Glutamatergic neuron (in vitro differentiated cells): ENCODE data around the gene TTC23L. TPM values are rescaled to one million over a fixed set of nuclear protein-coding genes. Genes with fewer than 3 reads are reported as not detected.

Source experiments
- DNase-seq: peaks from one replicate; pipeline ENCODE4 v3.0.0; 2022
- H3K27ac Mint-ChIP-seq: one replicate; pipeline ENCODE4 v1.8.0; 2020; ENCODE audit warnings: mild to moderate bottlenecking, mixed read lengths, inconsistent platforms; ENCODE audit not compliant: unreplicated experiment
- H3K27me3 Mint-ChIP-seq: one replicate; pipeline ENCODE4 v1.8.0; 2020; ENCODE audit warnings: mild to moderate bottlenecking, moderate library complexity, mixed read lengths, inconsistent platforms; ENCODE audit not compliant: unreplicated experiment
- H3K36me3 Mint-ChIP-seq: one replicate; pipeline ENCODE4 v1.8.0; 2020; ENCODE audit warnings: mild to moderate bottlenecking, mixed read lengths, inconsistent platforms; ENCODE audit not compliant: unreplicated experiment
- H3K4me1 Mint-ChIP-seq: one replicate; pipeline ENCODE4 v1.8.0; 2020; ENCODE audit warnings: mild to moderate bottlenecking, low read depth, mixed read lengths, inconsistent platforms; ENCODE audit not compliant: unreplicated experiment
- H3K4me3 Mint-ChIP-seq: one replicate; pipeline ENCODE4 v1.8.0; 2020; ENCODE audit warnings: mild to moderate bottlenecking, mixed read lengths, inconsistent platforms; ENCODE audit not compliant: unreplicated experiment
- H3K9me3 Mint-ChIP-seq: one replicate; pipeline ENCODE4 v1.8.0; 2020; ENCODE audit warnings: mild to moderate bottlenecking, moderate library complexity, mixed read lengths, inconsistent platforms; ENCODE audit not compliant: unreplicated experiment
- total RNA-seq: library from RNA; stranded (reverse); fragmentation: NEBNext Ultra II Directional; extraction: Animal tissue kit (Norgen Biotek cat#: 25700); gene quantifications from one replicate; pipeline ENCODE4 v1.2.1, GENCODE V29; 2021; ENCODE audit not compliant: unreplicated experiment
- TF ChIP-seq, protein P1 (sequence below): fragments of 200-600 bp; sonication (generic); IDR thresholded peaks from one replicate; pipeline ENCODE4 v1.5.0; 2021; ENCODE audit not compliant: partially characterized antibody, unreplicated experiment

The TTC23L gene
- total RNA-seq, 1 donor from 2014 or later, result 1.2 TPM

DNA sequence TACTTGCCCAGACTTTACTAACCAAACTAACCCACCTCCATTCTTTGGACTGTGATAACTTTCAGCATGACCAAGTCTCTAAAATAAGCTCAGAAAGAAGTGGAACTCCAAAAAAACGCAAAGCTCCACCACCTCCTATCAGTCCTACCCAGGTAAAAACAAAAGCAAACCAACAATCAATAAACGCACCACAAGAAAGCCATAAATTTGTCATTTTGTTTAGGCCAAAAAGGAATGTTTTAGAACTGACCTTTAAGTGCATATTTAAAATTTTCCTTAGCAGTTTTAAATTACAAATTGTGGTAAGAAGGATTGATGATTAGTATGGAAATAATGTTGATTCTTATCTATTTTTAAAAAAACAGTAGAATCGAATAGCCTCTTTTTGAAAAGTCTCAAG lies 25.5 kb upstream of the TTC23L start:
- H3K4me1 Mint-ChIP-seq, result peaks cover 2% of the 10 kb centered on the region
- no peak overlapping the region for H3K27ac Mint-ChIP-seq
- H3K36me3 Mint-ChIP-seq, result no peaks in the 10 kb centered on the region
- no peak for DNase-seq
- H3K9me3 Mint-ChIP-seq, result no peaks in the 10 kb centered on the region
- H3K4me3 Mint-ChIP-seq, result no peak overlapping the region
- TF ChIP-seq, protein P1, sequence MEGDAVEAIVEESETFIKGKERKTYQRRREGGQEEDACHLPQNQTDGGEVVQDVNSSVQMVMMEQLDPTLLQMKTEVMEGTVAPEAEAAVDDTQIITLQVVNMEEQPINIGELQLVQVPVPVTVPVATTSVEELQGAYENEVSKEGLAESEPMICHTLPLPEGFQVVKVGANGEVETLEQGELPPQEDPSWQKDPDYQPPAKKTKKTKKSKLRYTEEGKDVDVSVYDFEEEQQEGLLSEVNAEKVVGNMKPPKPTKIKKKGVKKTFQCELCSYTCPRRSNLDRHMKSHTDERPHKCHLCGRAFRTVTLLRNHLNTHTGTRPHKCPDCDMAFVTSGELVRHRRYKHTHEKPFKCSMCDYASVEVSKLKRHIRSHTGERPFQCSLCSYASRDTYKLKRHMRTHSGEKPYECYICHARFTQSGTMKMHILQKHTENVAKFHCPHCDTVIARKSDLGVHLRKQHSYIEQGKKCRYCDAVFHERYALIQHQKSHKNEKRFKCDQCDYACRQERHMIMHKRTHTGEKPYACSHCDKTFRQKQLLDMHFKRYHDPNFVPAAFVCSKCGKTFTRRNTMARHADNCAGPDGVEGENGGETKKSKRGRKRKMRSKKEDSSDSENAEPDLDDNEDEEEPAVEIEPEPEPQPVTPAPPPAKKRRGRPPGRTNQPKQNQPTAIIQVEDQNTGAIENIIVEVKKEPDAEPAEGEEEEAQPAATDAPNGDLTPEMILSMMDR, result no peak
- H3K27me3 Mint-ChIP-seq, result no peaks in the 10 kb centered on the region

- peaks cover 1% of the 10 kb centered on the region for H3K9me3 Mint-ChIP-seq
- H3K4me1 Mint-ChIP-seq, result no peaks in the 10 kb centered on the region
- TF ChIP-seq, protein P1, result no peak
- no peaks in the 10 kb centered on the region for H3K36me3 Mint-ChIP-seq
- DNase-seq, result no peak
- no peaks in the 10 kb centered on the region for H3K27me3 Mint-ChIP-seq
- H3K4me3 Mint-ChIP-seq, result no peak overlapping the region
- H3K27ac Mint-ChIP-seq, result no peak overlapping the region
Measured at GRCh38 chr5:34817558-34818351, 21.2 kb upstream of the TTC23L start.

DNA sequence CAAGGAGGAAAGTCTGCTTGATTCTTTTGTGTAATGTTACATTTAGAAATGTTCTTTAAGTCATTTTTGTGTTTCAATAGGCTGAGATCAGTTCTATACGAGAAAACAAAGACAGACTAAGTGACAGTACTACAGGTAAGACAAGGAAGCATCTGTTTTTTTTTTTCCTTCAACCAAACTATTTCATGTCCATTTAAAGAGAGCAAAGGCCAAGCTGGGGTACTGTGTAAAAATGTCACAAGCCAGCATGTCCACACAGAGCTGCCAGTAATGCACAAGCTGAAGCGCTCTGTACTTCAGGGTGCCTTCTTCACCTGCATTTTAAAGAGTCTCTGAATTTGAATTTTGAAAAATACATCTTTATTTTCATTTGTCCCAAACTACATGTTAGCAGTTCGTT lies 20.2 kb upstream of the TTC23L start:
- no peak for DNase-seq
- H3K9me3 Mint-ChIP-seq, result peaks cover 2% of the 10 kb centered on the region
- no peaks in the 10 kb centered on the region for H3K36me3 Mint-ChIP-seq
- TF ChIP-seq, protein P1, result no peak
- peaks cover 2% of the 10 kb centered on the region for H3K27me3 Mint-ChIP-seq
- H3K4me3 Mint-ChIP-seq, result no peak overlapping the region
- no peak overlapping the region for H3K27ac Mint-ChIP-seq
- H3K4me1 Mint-ChIP-seq, result no peaks in the 10 kb centered on the region

- no peaks in the 10 kb centered on the region for H3K4me1 Mint-ChIP-seq
- peaks cover 2% of the 10 kb centered on the region for H3K9me3 Mint-ChIP-seq
- no peak overlapping the region for H3K27ac Mint-ChIP-seq
- peaks cover 3% of the 10 kb centered on the region for H3K27me3 Mint-ChIP-seq
- DNase-seq, result no peak
- no peak overlapping the region for H3K4me3 Mint-ChIP-seq
- TF ChIP-seq, protein P1, result no peak
- H3K36me3 Mint-ChIP-seq, result no peaks in the 10 kb centered on the region
Measured at GRCh38 chr5:34820593-34820992, 18.4 kb upstream of the TTC23L start.

- Mint-ChIP-seq H3K27me3 (peaks cover 6% of the 10 kb centered on the region), H3K9me3 (peaks cover 5% of the 10 kb centered on the region), H3K36me3 (peaks cover 13% of the 10 kb centered on the region), H3K27ac (no peak overlapping the region), H3K4me1 (peaks cover 3% of the 10 kb centered on the region), H3K4me3 (no peak overlapping the region)
- TF ChIP-seq, protein P1, result no peak
- DNase-seq, result no peak
Measured at GRCh38 chr5:34822956-34823715, 15.8 kb upstream of the TTC23L start.
